Measurements from ENCODE around the gene ISLR.

The ISLR gene

DNA sequence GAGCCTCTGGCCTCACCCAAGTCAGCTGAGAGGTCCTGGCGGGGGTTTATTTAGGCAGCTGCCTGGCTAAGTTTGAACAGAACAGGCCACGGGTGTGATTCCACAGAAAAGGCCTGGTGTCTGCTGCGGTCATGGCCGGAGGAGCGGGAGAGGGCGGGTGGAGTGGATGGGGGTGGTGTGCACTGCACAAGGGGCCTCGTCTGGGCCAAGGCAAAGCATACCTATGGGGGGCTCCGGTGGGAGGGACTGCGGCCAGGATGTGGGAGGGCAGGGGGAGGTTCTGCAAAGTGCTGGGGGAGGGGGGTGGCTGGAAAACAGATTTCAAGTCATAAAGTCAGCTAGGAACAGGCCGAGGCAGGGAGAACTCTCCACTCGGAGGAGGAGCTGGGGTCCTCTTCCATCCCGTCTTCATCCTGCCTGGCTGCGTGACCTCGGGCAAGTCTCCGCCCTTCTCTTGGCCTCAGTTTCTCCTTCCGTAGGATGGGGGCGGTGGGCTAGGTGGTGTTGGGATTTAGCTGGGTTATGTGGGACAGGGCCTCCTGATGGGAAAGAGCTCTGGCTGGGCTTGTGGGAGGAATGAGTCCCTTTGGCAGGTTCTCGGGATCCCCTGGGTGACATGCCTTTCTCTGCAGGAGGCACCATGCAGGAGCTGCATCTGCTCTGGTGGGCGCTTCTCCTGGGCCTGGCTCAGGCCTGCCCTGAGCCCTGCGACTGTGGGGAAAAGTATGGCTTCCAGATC is 878 bp downstream of the ISLR start:
- no peak for DNase-seq

GRCh38 chr15:74174958-74175253 is 1.4 kb downstream of the ISLR start:
- no peak for DNase-seq

DNA sequence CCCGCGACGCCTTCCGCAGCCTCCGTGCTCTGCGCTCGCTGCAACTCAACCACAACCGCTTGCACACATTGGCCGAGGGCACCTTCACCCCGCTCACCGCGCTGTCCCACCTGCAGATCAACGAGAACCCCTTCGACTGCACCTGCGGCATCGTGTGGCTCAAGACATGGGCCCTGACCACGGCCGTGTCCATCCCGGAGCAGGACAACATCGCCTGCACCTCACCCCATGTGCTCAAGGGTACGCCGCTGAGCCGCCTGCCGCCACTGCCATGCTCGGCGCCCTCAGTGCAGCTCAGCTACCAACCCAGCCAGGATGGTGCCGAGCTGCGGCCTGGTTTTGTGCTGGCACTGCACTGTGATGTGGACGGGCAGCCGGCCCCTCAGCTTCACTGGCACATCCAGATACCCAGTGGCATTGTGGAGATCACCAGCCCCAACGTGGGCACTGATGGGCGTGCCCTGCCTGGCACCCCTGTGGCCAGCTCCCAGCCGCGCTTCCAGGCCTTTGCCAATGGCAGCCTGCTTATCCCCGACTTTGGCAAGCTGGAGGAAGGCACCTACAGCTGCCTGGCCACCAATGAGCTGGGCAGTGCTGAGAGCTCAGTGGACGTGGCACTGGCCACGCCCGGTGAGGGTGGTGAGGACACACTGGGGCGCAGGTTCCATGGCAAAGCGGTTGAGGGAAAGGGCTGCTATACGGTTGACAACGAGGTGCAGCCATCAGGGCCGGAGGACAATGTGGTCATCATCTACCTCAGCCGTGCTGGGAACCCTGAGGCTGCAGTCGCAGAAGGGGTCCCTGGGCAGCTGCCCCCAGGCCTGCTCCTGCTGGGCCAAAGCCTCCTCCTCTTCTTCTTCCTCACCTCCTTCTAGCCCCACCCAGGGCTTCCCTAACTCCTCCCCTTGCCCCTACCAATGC is 2.0 kb downstream of the ISLR start:
- DNase-seq: no peak

GRCh38 chr15:74176262-74177214 is 3.0 kb downstream of the ISLR start:
- no peak for DNase-seq

- no peak for DNase-seq
These were observed 5.0 kb downstream of the ISLR start for GRCh38 chr15:74178326-74179100.

DNA sequence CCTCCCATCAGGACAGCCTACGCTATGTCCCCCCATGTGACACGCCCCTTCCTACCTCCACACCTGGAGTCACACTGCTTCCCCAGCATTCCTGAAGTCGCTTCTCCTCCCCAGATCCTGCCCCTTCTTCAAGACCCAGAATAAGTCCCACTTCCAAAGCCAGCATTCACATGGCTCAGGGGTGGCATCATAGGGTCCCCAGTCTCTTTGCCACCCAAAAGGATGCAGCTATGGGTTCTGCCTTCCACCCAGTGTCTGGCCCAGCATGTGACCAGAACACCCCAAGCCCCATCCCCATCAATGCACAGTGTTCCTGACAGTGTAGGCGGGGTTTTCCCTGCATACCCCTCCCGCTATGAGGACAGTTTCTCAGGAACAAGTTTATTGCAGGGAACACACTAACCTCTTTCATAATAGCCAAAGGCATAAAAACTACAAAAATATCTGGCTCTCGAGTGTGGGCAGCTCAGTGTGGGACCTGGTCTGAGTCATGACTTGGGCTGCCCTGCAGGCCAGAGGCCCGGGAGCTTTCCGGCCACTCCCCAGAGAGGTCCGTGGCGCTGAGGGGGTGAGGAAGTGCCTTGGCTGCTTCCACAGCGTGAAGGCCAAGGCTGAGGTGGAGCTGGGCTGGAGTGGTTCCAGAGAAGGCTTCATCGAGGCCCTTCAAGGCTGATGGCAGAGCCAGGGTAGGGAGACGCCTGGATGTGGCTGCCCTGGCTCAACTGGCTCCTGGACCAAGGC is 5.8 kb downstream of the ISLR start:
- no peak for DNase-seq

- DNase-seq: no peak
These were observed 6.7 kb downstream of the ISLR start for GRCh38 chr15:74179983-74180880.

DNA sequence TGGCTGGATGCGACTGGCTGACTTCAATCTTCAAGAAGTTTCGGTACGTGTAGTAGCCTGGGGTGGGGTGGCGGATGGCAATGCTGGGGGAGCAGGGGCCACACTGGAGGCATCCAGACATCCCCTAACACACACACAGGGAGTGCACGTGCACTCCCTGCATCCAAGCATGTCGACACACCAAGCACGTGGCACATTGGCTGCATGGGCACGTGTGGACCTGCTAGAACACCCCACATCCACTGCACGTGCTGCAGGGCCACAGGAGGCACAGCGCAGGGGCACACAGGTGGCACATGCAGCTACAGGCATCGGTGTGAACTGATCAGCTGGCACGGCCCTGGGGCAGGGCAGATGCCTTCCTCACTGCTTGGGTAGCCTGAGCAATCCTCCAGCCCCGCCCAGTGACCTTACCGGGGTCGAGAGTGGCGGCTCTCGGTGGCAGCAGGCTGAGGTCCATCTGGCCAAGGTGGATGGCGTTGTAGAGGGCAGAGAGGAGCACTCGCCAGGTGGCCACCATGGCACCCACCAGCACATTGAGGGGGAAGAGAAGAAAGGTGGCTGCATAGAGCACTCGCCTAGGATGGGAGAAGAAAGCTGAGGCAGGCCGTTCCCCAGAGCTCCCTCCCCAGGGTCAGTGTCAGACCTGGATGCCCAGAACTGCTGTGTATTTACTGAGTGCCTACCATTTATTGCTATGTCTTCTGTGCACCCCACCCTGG is 7.5 kb downstream of the ISLR start:
- no peak for DNase-seq

GRCh38 chr15:74182131-74182530 is 8.6 kb downstream of the ISLR start:
- DNase-seq: no peak

DNA sequence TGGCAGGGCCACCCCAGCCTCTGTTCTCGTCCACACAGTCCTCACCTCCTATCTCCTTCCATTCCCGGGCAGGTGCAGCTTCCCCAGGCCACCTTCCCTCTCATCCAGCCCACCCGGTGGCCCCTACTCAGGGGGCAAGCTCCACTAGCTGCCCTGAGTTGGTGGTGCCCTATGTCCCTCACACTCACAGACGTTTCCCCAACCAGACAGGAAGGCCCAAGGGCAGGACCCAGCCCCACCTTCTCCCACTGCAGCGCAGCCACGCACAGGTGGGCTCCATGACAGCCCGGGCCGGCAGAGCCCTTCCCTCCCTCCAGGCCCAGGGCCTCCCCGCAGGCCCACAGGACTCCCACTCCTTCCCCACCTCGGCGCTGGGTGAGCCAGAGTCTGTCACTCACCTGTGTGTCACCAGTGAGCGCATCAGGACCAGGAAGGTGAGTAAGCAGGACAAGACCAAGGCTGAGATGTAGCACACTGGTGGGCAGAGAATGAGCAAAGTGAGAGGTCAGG is 11.1 kb downstream of the ISLR start:
- no peak for DNase-seq

- no peak for DNase-seq
These were observed 12.3 kb downstream of the ISLR start for GRCh38 chr15:74185710-74186348.

- no peak for DNase-seq
These were observed 14.7 kb downstream of the ISLR start for GRCh38 chr15:74188216-74188615.

- DNase-seq: no peak
These were observed 18.3 kb downstream of the ISLR start for GRCh38 chr15:74191798-74192197.

DNA sequence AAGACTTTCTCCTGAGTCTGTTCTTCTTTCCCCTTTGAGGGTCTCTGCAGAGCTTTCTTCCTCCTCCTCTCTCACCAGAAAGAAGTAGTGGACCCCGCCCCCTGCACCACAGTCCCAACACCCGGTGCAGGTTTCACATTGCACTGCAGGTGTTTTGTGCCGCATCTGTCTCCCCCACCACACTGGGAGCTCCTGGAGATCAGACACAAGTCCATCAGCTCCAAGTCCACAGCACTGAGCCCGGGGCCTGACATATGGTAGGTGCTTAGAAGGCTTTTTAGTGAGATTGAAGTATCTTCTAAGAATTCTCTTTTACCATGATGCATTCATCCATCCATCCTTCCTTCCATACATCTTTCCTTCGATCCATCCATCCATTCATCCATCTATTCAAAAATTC is 19.2 kb downstream of the ISLR start:
- DNase-seq: no peak

GRCh38 chr15:74193299-74193718 is 19.8 kb downstream of the ISLR start:
- DNase-seq: no peak

- DNase-seq: no peak
These were observed 20.4 kb downstream of the ISLR start for GRCh38 chr15:74193905-74194304.

- DNase-seq: no peak
These were observed 21.4 kb downstream of the ISLR start for GRCh38 chr15:74194572-74195559.

DNA sequence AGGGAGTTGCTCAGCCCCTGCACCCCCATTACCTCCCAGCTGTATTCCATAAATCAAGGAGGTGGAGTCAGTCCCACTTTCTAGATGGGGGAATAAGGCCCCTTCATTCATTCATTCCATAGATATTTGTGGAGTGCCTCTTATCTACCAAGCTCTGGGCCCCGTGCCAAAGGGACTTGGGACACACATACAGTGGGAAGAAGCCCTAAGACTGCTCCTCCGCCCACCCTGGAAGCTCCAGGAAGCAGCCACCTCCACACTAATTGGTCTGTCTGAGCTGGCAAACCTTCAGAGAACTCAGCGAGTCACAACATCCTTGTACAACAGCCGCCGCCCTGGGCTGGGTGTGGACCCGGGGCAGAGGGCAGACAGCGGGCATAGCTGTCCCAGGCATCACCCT is 22.7 kb downstream of the ISLR start:
- DNase-seq: no peak

Data from stimulated activated CD4-positive, alpha-beta T cell treated with anti-CD3 and anti-CD28 coated beads, Interleukin-4, amount 100 ng/mL, for 24 hours (primary cell).